GM12865 (cell line): ENCODE measurements around the gene DIPK1B.
A peak's percentile ranks its signal among the peaks of the same experiment; 100 is the strongest.

ENCODE experiments used
- DNase-seq: peaks from one replicate; pipeline ENCODE4 v3.0.0; 2010; ENCODE audit warnings: low read depth
- H3K4me3 ChIP-seq: 2 replicates; pipeline ENCODE4 v1.5.1; 2011; ENCODE audit warnings: mild to moderate bottlenecking, low read depth, low read length, control low read depth
- CTCF ChIP-seq: IDR thresholded peaks from 2 replicates; pipeline ENCODE4 v1.5.1; 2011; ENCODE audit warnings: low read length, control low read depth, low read depth, inconsistent platforms; ENCODE audit not compliant: insufficient read depth; ENCODE audit errors: missing control alignments

The DIPK1B gene

GRCh38 chr9:136711751-136712689 is at the start of gene DIPK1B:
TSS of gene DIPK1B (plus strand) at chr9:136712572. CDS start at chr9:136712666, 94 bp downstream.
- no peak for DNase-seq
- no peak for TF ChIP-seq CTCF
- no peak within 1 kb of the TSS for H3K4me3 ChIP-seq

- no peak for TF ChIP-seq CTCF
- no peak within 1 kb of the TSS for H3K4me3 ChIP-seq
- DNase-seq, result no peak
Observed at GRCh38 chr9:136662656-136663581, 49.5 kb upstream of the DIPK1B start, which contains the start of gene EGFL7. TSS of gene EGFL7 (plus strand) at chr9:136662916. CDS start at chr9:136668283, 5,367 bp downstream.

GRCh38 chr9:136664000-136664915 is 48.1 kb upstream of the DIPK1B start:
- no peak for DNase-seq
- no peak overlapping the region for H3K4me3 ChIP-seq
- TF ChIP-seq CTCF, result no peak

GRCh38 chr9:136665111-136665703 is 47.2 kb upstream of the DIPK1B start:
- DNase-seq, result no peak
- peak overlapping the region; percentile 21; the same call in 1 of the 2 replicates for H3K4me3 ChIP-seq

GRCh38 chr9:136665704-136666371 is 46.5 kb upstream of the DIPK1B start:
- no peak for DNase-seq
- TF ChIP-seq CTCF, result no peak
- no peak overlapping the region for H3K4me3 ChIP-seq

More at GRCh38 chr9:136665111-136665703, 47.2 kb upstream of the DIPK1B start:
- TF ChIP-seq CTCF, result no peak
